A673 (cell line): ENCODE measurements around the gene GMPR. TPM values are rescaled to one million over a fixed set of nuclear protein-coding genes. Genes with fewer than 3 reads are reported as not detected.
A peak's percentile ranks its signal among the peaks of the same experiment; 100 is the strongest.

ENCODE experiments used
- BruUV-seq: library from RNA; stranded (reverse); fragments of 400-500 nt; replicated peaks from 2 replicates; lab custom pipeline; 2021; lab: Mats Ljungman, UMichigan
- CTCF ChIA-PET: fragments of 300-600 bp; sonication (Branson Sonifier 250); formaldehyde crosslinking; loops from one replicate; lab custom pipeline; 2022; ENCODE audit warnings: antibody characterized with exemption; lab: Charles Lee
- POLR2A ChIA-PET: fragments of 300-600 bp; sonication (Branson Sonifier 250); formaldehyde crosslinking; loops from one replicate; lab custom pipeline; 2022; ENCODE audit warnings: antibody characterized with exemption; ENCODE audit not compliant: low non-redundant PET; lab: Charles Lee
- DNase-seq: peaks from one replicate; pipeline ENCODE4 v3.0.0-alpha.2; 2015; ENCODE audit warnings: low spot score
- H3K27ac ChIP-seq: fragments of 200-600 bp; sonication (generic); 2 replicates; pipeline ENCODE4 v1.5.1; 2016; ENCODE audit warnings: mixed run types, low read depth, mild to moderate bottlenecking, mixed read lengths, antibody characterized with exemption, low read length; ENCODE audit not compliant: poor library complexity, severe bottlenecking
- H3K27me3 ChIP-seq: fragments of 200-600 bp; sonication (generic); replicated peaks from 2 replicates; pipeline ENCODE4 v1.6.1; 2017; ENCODE audit warnings: mixed run types, low read depth, mild to moderate bottlenecking, mixed read lengths, antibody characterized with exemption, low read length; ENCODE audit not compliant: insufficient read depth, poor library complexity
- H3K36me3 ChIP-seq: fragments of 200-600 bp; sonication (generic); 2 replicates; pipeline ENCODE4 v1.6.1; 2016; ENCODE audit warnings: mixed run types, mild to moderate bottlenecking, mixed read lengths, antibody characterized with exemption, low read length; ENCODE audit not compliant: insufficient read depth, poor library complexity, severe bottlenecking
- H3K4me1 ChIP-seq: fragments of 200-600 bp; sonication (generic); 2 replicates; pipeline ENCODE4 v1.6.1; 2017; ENCODE audit warnings: mixed run types, mild to moderate bottlenecking, mixed read lengths, antibody characterized with exemption, low read length; ENCODE audit not compliant: insufficient read depth, poor library complexity, severe bottlenecking
- H3K4me3 ChIP-seq: fragments of 200-600 bp; sonication (generic); 2 replicates; pipeline ENCODE4 v1.5.1; 2016; ENCODE audit warnings: low read depth, mixed run types, mild to moderate bottlenecking, mixed read lengths, low read length; ENCODE audit not compliant: poor library complexity, severe bottlenecking
- H3K9me3 ChIP-seq: fragments of 200-600 bp; sonication (generic); 2 replicates; pipeline ENCODE4 v1.6.1; 2016; ENCODE audit warnings: mixed run types, low read depth, mild to moderate bottlenecking, mixed read lengths, antibody characterized with exemption, low read length; ENCODE audit not compliant: poor library complexity, severe bottlenecking
- EZH2 ChIP-seq: fragments of 200-600 bp; sonication (generic); IDR thresholded peaks from 2 replicates; pipeline ENCODE4 v1.6.1; 2017; ENCODE audit warnings: borderline replicate concordance, low read depth, mild to moderate bottlenecking, mixed read lengths, antibody characterized with exemption, low read length; ENCODE audit not compliant: poor library complexity, severe bottlenecking
- intact Hi-C: fragments of 100-400 bp; cut with micrococcal nuclease; formaldehyde crosslinking; loops from one replicate; pipeline ENCODE4 v1.10.0; 2022; ENCODE audit not compliant: unreplicated experiment
- total RNA-seq: library from RNA; stranded (reverse); gene quantifications from 2 replicates; pipeline ENCODE4 v1.2.3, GENCODE V29; 2021
- TF ChIP-seq, protein P1 (sequence below): fragments of 300-800, 200-600 bp; sonication (generic); conservative IDR thresholded peaks from 2 replicates; pipeline ENCODE4 v1.5.1; 2017; ENCODE audit warnings: low read depth, mild to moderate bottlenecking, antibody characterized with exemption, low read length, moderate library complexity, mixed read lengths

The GMPR gene
- total RNA-seq, 1 experiment from 2014 or later, result 0.32 TPM

GRCh38 chr6:16285467-16286150 lies 47.2 kb downstream of the GMPR start:
- Histone ChIP-seq H3K9me3 (no peaks in the 10 kb centered on the region), H3K27ac (no peak overlapping the region), H3K36me3 (no peaks in the 10 kb centered on the region), H3K4me1 (no peaks in the 10 kb centered on the region), H3K27me3 (no peaks in the 10 kb centered on the region), H3K4me3 (no peak overlapping the region)
- ChIA-PET POLR2A (no interaction called here), CTCF (interaction anchor here (0.7 to 1.6 kb wide), 5 partner anchors 28 to 801 kb away, joined by 3 to 7 read pairs (median 4); no protein-coding TSS in a partner anchor)
- TF ChIP-seq, protein P1, sequence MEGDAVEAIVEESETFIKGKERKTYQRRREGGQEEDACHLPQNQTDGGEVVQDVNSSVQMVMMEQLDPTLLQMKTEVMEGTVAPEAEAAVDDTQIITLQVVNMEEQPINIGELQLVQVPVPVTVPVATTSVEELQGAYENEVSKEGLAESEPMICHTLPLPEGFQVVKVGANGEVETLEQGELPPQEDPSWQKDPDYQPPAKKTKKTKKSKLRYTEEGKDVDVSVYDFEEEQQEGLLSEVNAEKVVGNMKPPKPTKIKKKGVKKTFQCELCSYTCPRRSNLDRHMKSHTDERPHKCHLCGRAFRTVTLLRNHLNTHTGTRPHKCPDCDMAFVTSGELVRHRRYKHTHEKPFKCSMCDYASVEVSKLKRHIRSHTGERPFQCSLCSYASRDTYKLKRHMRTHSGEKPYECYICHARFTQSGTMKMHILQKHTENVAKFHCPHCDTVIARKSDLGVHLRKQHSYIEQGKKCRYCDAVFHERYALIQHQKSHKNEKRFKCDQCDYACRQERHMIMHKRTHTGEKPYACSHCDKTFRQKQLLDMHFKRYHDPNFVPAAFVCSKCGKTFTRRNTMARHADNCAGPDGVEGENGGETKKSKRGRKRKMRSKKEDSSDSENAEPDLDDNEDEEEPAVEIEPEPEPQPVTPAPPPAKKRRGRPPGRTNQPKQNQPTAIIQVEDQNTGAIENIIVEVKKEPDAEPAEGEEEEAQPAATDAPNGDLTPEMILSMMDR, result no peak
- no peak for TF ChIP-seq EZH2
- intact Hi-C loops, result loop anchor here (2.0 kb wide), 1 partner anchor 45 kb away; no protein-coding TSS in a partner anchor
- DNase-seq, result no peak
- no TSS peak for BruUV-seq

DNA sequence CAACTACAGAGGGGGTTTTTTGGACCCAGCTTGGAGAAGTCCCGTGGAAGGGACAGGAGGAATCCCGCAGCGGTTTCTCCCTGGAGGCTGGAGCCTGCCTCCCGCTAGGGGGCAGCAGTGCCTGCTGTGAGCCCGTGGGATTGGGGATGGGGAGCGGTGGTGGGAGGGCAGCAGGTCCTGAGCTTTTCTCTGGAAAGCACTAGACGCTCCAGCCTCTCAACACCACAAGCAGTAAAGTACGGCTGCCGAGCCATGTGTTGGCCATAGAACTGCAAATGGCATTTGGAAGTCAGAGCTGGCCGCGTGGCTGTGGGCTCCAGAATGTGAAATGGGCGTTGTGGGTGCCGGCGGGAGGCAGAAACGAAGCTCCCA lies 47.8 kb downstream of the GMPR start:
- H3K27ac ChIP-seq, result no peak overlapping the region
- H3K36me3 ChIP-seq, result no peaks in the 10 kb centered on the region
- H3K9me3 ChIP-seq, result no peaks in the 10 kb centered on the region
- ChIA-PET POLR2A (interaction anchor here (0.6 kb wide), 1 partner anchor 728 kb away, joined by 3 read pairs; no protein-coding TSS in a partner anchor), CTCF (interaction anchor here (0.6 to 1.6 kb wide), 7 partner anchors 9 to 800 kb away, joined by 3 to 7 read pairs (median 3); partner anchors contain the start of gene ATXN1)
- BruUV-seq, result no TSS peak
- no peaks in the 10 kb centered on the region for H3K4me1 ChIP-seq
- DNase-seq, result peak; percentile 77
- intact Hi-C loops, result loop anchor here (2.0 kb wide), 1 partner anchor 45 kb away; no protein-coding TSS in a partner anchor
- no peak overlapping the region for H3K4me3 ChIP-seq
- TF ChIP-seq, protein P1, result peak; percentile 98
- no peak for TF ChIP-seq EZH2
- no peaks in the 10 kb centered on the region for H3K27me3 ChIP-seq

GRCh38 chr6:16288163-16288562 lies 49.8 kb downstream of the GMPR start:
- POLR2A ChIA-PET, result no interaction called here
- H3K4me3 ChIP-seq, result no peak overlapping the region
- H3K27me3 ChIP-seq, result no peaks in the 10 kb centered on the region
- intact Hi-C loops, result no loop called here
- CTCF ChIA-PET, result no interaction called here
- no peaks in the 10 kb centered on the region for H3K4me1 ChIP-seq
- no TSS peak for BruUV-seq
- H3K36me3 ChIP-seq, result no peaks in the 10 kb centered on the region
- no peaks in the 10 kb centered on the region for H3K9me3 ChIP-seq
- TF ChIP-seq, protein P1, result no peak
- no peak for TF ChIP-seq EZH2
- no peak for DNase-seq
- no peak overlapping the region for H3K27ac ChIP-seq
